Motor neuron (in vitro differentiated cells): Measurements from ENCODE around the gene BAHCC1. TPM values are rescaled to one million over a fixed set of nuclear protein-coding genes. Genes with fewer than 3 reads are reported as not detected.

ENCODE experiments used
- ATAC-seq, 8 experiments: fragments of 200-7000 bp; cut with Tn5 transposase; replicated peaks in 6 of 8; 2 replicates each; pipeline ENCODE4 v1.8.0; 2021; ENCODE audit warnings: mild to moderate bottlenecking in 8 of 8, moderate library complexity in 8 of 8
- H3K27ac ChIP-seq, 2 donors: fragments of 250-450 bp; sonication (Bioruptor Pico); 2 replicates each; pipeline ENCODE4 v1.9.0; 2021; ENCODE audit warnings: antibody characterized with exemption in 2 of 2, mild to moderate bottlenecking in 2 of 2, moderate library complexity in 1 of 2
- H3K4me1 ChIP-seq, 2 donors: fragments of 250-450 bp; sonication (Bioruptor Pico); replicated peaks in 1 of 2; 2 replicates each; pipeline ENCODE4 v1.6.1; 2021; ENCODE audit warnings: antibody characterized with exemption in 2 of 2, mild to moderate bottlenecking in 2 of 2, moderate library complexity in 1 of 2
- H3K4me3 ChIP-seq, 5 donors: fragments of 250-450 bp; sonication (Bioruptor Pico); 2 replicates each; pipeline ENCODE4 v1.9.0; 2021; ENCODE audit warnings: antibody characterized with exemption in 5 of 5, mild to moderate bottlenecking in 5 of 5, moderate library complexity in 4 of 5
- WGBS, 10 experiments: fragments of 450-650 bp; shearing (Covaris generic); methylation state at CpG; one replicate each; pipeline ENCODE4 v1.0.0; 2022; 5-methylcytosine and 5-hydroxymethylcytosine counted together
- in situ Hi-C, 9 experiments: fragments of 400-800 bp; cut with MboI; loops; one replicate each; pipeline ENCODE4 v1.15.0; 2021; ENCODE audit warnings: low sequenced_read_pairs in 9 of 9, low pct_unique_long_range_greater_than_20kb in 2 of 9; ENCODE audit not compliant: unreplicated experiment in 9 of 9
- total RNA-seq, 8 experiments: library from RNA; unstranded; fragments of 300-600 nt; gene quantifications; 2 replicates each; pipeline versions ENCODE4 v1.2.3 to v1.2.4, GENCODE V29; 2022

Gene BAHCC1
- total RNA-seq, 8 experiments from 2014 or later: 1.9 to 19.5 (median 10.4) TPM

DNA sequence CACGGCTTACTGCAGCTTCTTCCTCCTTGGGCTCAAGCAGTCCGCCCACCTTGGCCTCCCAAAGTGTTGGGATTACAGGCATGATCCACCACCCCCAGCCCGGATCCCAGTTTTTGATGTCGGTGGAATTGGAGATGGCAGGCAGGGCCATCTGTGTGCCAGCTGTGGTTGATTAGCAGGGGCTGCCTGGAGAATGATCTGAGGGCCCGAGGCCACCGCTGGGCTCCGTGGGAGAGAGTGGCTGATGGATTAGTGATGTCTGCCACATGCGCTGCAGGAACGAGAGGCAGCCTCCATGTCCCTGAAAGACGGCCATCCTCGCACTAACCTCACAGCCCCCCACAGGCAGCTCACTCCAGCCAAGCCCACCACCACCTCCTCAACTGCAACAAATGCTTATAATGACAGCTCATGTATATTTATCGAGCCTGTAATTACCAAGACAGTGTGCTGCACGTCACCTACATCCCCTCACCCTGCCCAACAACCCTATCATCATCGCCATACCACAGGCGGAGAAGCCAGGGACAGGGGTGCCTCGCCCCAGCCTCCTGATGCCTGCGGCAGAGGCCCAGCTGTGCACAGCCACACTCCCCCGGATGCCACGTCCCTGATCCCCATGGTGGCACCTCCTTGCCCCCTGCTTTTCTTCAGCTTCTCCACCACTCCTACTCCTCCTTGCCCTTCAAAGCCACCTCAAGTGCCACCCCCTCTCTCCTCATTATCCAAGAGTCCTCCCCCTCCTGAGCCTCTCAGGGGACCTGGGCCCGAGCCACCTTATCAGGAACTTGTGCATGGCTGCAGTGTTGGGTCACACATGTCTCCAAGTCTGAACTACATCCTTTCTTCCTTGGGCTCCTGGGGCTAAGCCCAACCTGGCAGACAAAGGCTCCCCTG, 84.2 kb downstream of the BAHCC1 start:
- ATAC-seq: no peak
- H3K27ac ChIP-seq: peak overlapping the region; percentile 73 to 93
- in situ Hi-C loops: loop anchor here in 7 of 9 experiments (10.0 to 25.0 kb wide), 4 partner anchors 92 to 225 kb away; partner anchors contain the start of genes BAHCC1 (in 3 of the 7) and SLC38A10 (in 3 of the 7)
- no peak overlapping the region for H3K4me3 ChIP-seq
- H3K4me1 ChIP-seq: peaks cover 61 to 69% of the 10 kb centered on the region in 2 donors
- WGBS, 10 experiments: 33 to 100% (median 55%) methylated on average over 1 to 7 of the region's 20 CpGs; no CpG with 5 or more reads in 6 of the 10 experiments

DNA sequence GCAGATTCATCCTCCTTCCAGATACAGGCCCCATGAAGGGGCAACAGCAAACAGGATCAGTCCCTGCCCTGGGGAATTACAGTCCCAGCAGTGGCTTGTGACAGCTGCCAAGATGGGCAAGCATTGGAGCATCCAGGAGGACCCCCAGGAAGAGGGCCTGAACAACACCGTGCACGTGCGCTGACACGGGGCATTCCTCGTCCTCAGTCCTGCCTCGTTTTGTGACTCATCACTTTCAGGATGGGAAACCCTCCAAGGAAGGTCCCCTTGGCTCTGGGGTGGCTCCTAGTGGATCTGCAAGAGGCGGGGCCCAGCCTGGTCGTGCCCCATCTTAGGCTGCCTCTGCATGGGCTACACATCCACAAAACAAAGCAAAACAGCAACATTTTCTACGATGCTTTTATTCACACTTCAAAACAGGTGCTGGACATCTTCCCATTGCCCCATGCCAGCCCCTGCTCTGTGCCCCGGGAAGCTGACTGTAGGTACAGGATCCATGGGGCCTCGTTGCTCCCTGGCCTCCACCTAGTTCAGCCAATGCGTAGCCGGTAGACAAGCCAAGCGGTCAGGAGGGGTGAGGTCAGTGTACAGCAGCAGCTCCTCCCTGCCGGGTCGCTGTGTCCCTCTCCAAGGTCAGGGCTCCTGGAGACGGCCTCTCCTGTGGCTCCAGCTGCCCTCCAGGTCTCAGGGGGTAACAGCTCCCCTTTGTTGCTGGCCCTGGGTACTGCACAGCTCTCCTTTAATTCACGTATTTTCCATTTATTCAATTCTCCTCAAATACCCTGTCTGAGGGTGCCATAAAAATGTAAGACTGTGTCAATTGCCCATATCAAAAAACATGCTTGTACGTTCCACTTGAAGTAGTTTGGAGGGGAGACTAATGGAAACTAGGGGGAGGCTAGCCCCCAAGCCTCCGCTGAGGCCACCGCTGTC, 85.1 kb downstream of the BAHCC1 start:
- ATAC-seq: peak in 4 of 8 experiments; percentile 1 to 10 (median 4)

DNA sequence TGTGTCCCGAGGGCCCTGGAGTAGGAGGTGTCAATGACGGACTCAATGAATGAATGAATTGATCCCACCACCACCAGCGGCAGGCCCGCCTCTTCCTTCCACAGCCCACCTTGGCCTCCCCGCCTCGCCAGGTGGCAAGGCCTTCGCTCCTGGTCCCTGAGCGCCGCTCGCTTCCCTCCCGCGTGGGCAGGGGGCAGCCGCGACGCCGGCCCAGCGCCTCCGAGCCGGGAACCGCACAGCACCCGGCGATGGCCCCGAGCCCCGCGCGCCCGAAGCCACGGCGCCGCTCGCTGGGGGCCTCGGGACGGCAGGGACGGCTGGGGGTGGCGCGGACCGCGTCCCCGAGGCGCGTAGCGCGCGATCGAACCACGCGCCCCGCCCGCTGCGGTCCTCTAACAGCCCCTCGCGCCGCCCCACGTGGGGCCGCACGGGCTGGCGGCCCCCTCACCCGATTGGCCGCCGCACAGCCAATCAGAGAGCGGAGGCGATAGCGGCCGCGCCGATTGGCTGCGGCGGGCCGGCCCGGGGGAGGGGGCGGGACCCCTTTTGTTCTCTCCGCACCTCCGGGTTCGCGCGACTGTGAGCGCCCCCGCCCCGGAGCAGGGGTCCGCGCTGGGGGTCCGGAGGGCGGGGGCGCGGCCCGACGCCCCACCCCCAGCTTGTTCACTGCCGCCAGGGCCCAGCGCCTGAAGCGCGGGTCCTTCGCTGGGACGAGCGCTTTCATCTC, 86.0 kb downstream of the BAHCC1 start:
- H3K4me1 ChIP-seq: peaks cover 59 to 67% of the 10 kb centered on the region in 2 donors
- in situ Hi-C loops: loop anchor here in 7 of 9 experiments (10.0 to 25.0 kb wide), 4 partner anchors 94 to 226 kb away; partner anchors contain the start of genes BAHCC1 (in 3 of the 7) and SLC38A10 (in 3 of the 7)
- peak; percentile 47 to 84 (median 77) for ATAC-seq
- 1 to 40% (median 14%) methylated on average over 1 to 15 of the region's 94 CpGs; no CpG with 5 or more reads in 5 of the 10 experiments for WGBS, 10 experiments
- peak overlapping the region; percentile 73 to 93 for H3K27ac ChIP-seq
- H3K4me3 ChIP-seq: peak overlapping the region; percentile 30 to 45 (median 37)

More for the DNA sequence above, 85.1 kb downstream of the BAHCC1 start:
- H3K27ac ChIP-seq: peak overlapping the region; percentile 73 to 93
- H3K4me3 ChIP-seq: peak overlapping the region; percentile 30 to 45 (median 37)
- in situ Hi-C loops: loop anchor here in 7 of 9 experiments (10.0 to 25.0 kb wide), 4 partner anchors 93 to 226 kb away; partner anchors contain the start of genes BAHCC1 (in 3 of the 7) and SLC38A10 (in 3 of the 7)
- peaks cover 57 to 67% of the 10 kb centered on the region in 2 donors for H3K4me1 ChIP-seq
- 0 to 90% (median 62%) methylated on average over 1 to 11 of the region's 21 CpGs for WGBS, 10 experiments

DNA sequence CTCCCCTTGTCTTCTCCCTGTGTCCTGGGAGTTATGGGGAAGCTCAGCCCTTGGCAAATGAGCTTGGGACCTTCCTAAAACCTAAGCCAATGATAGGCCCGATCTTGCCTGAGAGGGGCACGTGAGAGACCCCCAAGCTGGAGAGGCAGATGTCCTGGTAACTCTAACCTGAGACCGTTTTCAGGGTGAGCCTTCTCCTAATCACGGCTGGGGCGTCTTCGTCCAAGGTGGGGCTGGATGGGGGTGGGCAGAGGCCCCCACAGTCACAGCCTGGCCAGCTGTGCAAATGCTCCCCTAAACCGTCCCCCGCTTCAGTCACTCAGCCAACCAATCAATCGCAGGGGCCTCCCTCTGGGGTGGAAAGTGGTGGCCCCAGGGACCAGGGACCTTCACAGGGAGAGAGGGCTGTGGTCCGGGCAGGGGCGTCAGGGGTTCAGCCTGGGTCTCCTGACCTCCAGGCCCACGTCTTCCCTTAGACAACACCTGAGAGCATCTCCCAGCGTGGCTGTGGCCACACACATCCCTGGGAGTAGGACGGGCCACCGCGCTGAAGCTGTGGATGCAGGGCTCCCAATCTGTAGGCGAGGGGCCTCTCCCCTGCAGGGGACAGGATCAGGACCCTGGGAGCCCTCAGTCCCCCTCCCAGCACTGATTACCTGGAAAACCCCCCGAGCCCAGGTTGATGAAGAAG, 86.7 kb downstream of the BAHCC1 start:
- in situ Hi-C loops: loop anchor here in 7 of 9 experiments (10.0 to 25.0 kb wide), 4 partner anchors 95 to 227 kb away; partner anchors contain the start of genes BAHCC1 (in 3 of the 7) and SLC38A10 (in 3 of the 7)
- peak overlapping the region; percentile 30 to 45 (median 37) for H3K4me3 ChIP-seq
- ATAC-seq: no peak
- 28 to 100% (median 50%) methylated on average over 2 to 4 of the region's 18 CpGs; no CpG with 5 or more reads in 7 of the 10 experiments for WGBS, 10 experiments
- H3K4me1 ChIP-seq: peaks cover 62 to 70% of the 10 kb centered on the region in 2 donors
- peak overlapping the region; percentile 32 to 73 for H3K27ac ChIP-seq

DNA sequence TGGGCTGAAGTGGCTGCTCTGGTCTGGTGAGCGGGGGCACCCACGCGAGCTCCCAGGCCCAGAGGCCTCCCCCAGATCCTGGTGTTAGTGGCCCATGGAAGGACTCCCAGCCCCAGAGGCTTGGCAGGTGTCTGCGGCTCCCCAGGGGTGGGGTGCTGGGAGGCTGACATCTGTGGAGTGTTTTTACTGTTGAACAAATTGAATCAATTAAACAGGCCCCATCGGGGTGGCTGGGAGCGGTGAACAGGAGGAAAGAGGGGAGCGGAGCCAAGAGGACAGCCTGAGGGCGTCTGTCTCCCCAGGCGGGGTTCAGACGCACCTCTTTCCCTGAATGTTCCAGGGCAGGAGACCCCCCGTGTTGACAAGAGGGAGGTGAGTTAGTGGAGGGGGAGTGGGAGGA, 87.4 kb downstream of the BAHCC1 start:
- in situ Hi-C loops: loop anchor here in 7 of 9 experiments (10.0 to 25.0 kb wide), 4 partner anchors 95 to 228 kb away; partner anchors contain the start of genes BAHCC1 (in 3 of the 7) and SLC38A10 (in 3 of the 7)
- ATAC-seq: no peak
- Histone ChIP-seq H3K4me3 (no peak overlapping the region), H3K4me1 (peaks cover 57 to 69% of the 10 kb centered on the region in 2 donors), H3K27ac (peak overlapping the region; percentile 44 to 72)
- 33 to 100% (median 73%) methylated on average over 1 to 8 of the region's 11 CpGs; no CpG with 5 or more reads in 6 of the 10 experiments for WGBS, 10 experiments

DNA sequence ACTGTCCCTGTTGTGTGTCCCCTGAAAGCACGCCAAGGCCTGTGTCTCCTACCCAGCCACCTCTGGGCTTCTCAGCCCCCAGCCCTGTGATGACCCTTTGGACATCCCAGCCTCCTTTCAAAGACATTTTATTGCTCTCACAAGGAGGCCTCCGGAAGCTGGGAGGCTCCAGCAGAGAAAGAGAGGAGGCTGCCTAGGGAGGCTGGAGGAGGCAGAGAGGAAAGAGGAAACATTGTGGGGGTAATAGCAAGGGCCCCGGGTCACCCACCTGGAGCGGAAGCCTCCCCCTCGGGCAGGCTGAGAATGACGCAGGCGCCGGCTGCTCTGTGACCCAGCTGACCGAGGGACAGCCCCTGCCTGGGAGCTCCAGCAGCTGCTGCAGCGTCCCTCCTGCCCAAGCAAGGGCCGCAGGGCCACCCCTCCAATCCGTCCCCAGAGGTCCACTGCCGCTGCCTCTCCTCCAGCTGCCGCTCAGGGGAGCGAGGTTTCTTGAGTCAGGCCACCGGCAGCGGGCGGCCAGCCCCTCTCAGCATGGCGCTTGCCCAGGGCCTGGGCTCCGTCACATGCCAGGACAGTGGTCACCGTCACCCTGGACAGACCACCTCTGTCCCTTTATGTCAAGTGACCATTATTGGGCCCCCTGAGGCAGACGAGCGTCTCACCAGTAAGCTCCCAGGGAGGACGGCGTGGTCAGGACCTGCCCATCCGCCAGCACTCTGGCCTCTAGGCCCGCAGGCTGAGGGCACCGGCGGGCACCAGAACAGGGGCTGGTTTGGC, 88.0 kb downstream of the BAHCC1 start:
- Histone ChIP-seq H3K4me1 (peaks cover 58 to 64% of the 10 kb centered on the region in 2 donors), H3K4me3 (peak overlapping the region in 2 of 5 donors; percentile 29 to 36), H3K27ac (peak overlapping the region; percentile 44 to 72)
- ATAC-seq: peak in 5 of 8 experiments; percentile 1 to 20 (median 12)
- in situ Hi-C loops: loop anchor here in 7 of 9 experiments (10.0 to 25.0 kb wide), 4 partner anchors 96 to 228 kb away; partner anchors contain the start of genes BAHCC1 (in 3 of the 7) and SLC38A10 (in 3 of the 7)
- WGBS, 10 experiments: 10 to 94% (median 51%) methylated on average over 2 to 7 of the region's 29 CpGs; no CpG with 5 or more reads in 6 of the 10 experiments

DNA sequence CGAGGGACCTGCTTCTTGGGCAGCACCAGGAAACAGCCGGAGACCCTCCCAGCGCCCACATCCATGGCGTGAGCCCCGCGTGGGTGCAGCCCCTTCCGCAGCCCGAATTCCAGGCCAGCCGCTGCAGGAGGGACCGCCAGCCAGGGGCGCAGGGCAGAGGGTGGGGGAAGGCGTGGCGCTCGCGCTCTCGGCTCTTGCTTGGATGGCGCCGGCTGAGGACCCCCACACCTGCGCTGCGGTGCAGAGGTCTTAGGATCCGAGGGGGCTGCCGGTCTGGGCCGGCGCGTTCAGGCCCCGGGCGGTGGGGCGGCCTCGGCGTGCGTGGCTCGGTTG, 88.6 kb downstream of the BAHCC1 start:
- ATAC-seq: peak in 6 of 8 experiments; percentile 0 to 2 (median 1)
- 5% methylated on average over 11 of the region's 32 CpGs; no CpG with 5 or more reads in 9 of the 10 experiments for WGBS, 10 experiments

DNA sequence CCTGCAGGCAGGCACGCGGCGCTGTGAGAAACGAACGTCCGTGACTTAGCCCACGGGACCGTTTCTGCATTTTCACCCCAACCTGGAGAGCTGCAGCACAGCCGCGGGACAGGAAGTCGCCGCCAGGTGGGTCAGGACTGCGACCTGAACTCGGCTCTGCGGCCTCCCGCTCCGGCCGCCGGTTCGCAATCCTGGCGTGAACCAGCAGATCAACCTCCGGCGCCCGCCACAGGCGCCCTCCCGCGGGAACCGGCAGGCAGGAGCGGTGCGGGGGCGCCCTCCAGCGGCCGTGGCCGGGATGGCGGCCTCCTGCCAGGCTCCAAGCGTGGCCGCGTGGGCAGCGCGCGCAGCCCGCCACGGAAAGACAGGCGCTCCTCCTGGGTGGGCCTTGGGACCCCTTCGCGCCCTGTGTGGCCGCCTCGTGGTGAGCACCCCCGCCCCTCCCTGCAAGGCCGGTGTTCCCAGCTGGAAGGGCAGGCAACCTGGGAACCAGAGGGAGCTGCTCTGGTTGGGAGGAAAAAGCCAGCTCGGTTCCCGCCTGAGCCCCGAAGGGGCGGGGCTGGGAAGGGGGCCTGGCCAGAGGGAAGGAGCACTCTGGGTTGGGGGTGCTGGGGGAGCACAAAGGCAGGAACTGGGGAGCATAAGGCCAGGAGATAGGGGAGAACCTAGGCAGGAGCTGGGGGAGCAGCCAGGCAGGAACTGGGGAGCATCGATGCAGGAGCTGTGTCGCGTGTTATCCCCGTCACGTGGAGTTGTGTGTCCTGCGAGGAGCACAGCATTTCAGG, 89.1 kb downstream of the BAHCC1 start:
- WGBS, 10 experiments: 0 to 78% (median 1%) methylated on average over 3 to 18 of the region's 60 CpGs; no CpG with 5 or more reads in 6 of the 10 experiments
- in situ Hi-C loops: loop anchor here in 7 of 9 experiments (10.0 to 25.0 kb wide), 4 partner anchors 97 to 230 kb away; partner anchors contain the start of genes BAHCC1 (in 3 of the 7) and SLC38A10 (in 3 of the 7)
- H3K4me3 ChIP-seq: peak overlapping the region; percentile 15 to 36 (median 25)
- peak; percentile 40 to 75 (median 52) for ATAC-seq
- peaks cover 65 to 70% of the 10 kb centered on the region in 2 donors for H3K4me1 ChIP-seq
- peak overlapping the region in 1 of 2 donors; percentile 72 for H3K27ac ChIP-seq

More for the DNA sequence above, 88.6 kb downstream of the BAHCC1 start:
- Histone ChIP-seq H3K4me3 (peak overlapping the region in 4 of 5 donors; percentile 3 to 36 (median 16)), H3K4me1 (peaks cover 64 to 69% of the 10 kb centered on the region in 2 donors), H3K27ac (peak overlapping the region; percentile 44 to 72)
- in situ Hi-C loops: loop anchor here in 7 of 9 experiments (10.0 to 25.0 kb wide), 4 partner anchors 97 to 229 kb away; partner anchors contain the start of genes BAHCC1 (in 3 of the 7) and SLC38A10 (in 3 of the 7)

DNA sequence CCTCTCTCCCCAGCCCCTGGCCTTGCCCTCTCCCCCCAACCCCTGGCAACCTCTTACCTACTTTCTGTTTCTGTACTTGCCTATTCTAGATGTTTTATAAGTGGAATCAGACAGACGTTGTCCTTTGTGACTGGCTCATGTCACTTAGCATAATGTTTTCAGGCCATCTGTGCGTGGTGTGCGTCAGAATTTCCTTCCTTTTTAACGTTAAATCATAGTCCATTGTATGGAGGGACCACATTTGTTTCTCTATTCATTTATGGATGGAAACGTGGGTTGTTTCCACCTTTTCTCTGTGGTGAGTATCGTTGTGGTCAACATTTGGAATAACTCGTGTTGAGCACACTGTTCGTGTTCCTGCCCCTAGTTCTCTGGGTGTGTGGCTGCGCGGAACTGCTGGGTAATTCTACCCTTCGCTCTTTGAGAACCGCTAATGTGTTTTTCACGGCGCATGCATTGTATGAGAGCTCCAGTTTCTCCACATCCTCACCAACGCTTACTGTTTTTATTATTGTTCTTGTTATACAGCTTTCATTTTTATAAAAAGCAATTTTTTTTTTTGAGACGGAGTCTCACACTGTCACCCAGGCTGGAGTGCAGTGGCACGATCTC, 91.0 kb downstream of the BAHCC1 start:
- WGBS, 10 experiments: 52 to 100% (median 67%) methylated on average over 1 to 17 of the region's 17 CpGs; no CpG with 5 or more reads in 1 of the 10 experiments
- ATAC-seq: no peak
- in situ Hi-C loops: loop anchor here in 7 of 9 experiments (10.0 to 25.0 kb wide), 4 partner anchors 99 to 232 kb away; partner anchors contain the start of genes BAHCC1 (in 3 of the 7) and SLC38A10 (in 3 of the 7)
- H3K4me1 ChIP-seq: peaks cover 68 to 71% of the 10 kb centered on the region in 2 donors
- H3K27ac ChIP-seq: no peak overlapping the region
- H3K4me3 ChIP-seq: no peak overlapping the region
